Chondrocyte (in vitro differentiated cells): ENCODE measurements around the gene GSE1. TPM values are rescaled to one million over a fixed set of nuclear protein-coding genes. Genes with fewer than 3 reads are reported as not detected.

Source experiments
- DNase-seq: peaks from one replicate; pipeline ENCODE4 v3.0.0; 2021; ENCODE audit warnings: mixed read lengths, low spot score
- H3K27ac Mint-ChIP-seq: one replicate; pipeline ENCODE4 v1.8.0; 2021; ENCODE audit warnings: mild to moderate bottlenecking, moderate library complexity, mixed read lengths; ENCODE audit not compliant: unreplicated experiment
- H3K27me3 Mint-ChIP-seq: 2 replicates; pipeline ENCODE4 v1.8.0; 2021; ENCODE audit warnings: low read depth, mixed read lengths
- H3K36me3 Mint-ChIP-seq: 2 replicates; pipeline ENCODE4 v1.8.0; 2021; ENCODE audit warnings: low read depth, mixed read lengths
- H3K4me1 Mint-ChIP-seq: 2 replicates; pipeline ENCODE4 v1.8.0; 2021; ENCODE audit warnings: low read depth, mild to moderate bottlenecking, mixed read lengths
- H3K4me3 Mint-ChIP-seq: one replicate; pipeline ENCODE4 v1.8.0; 2021; ENCODE audit warnings: mild to moderate bottlenecking, moderate library complexity, mixed read lengths; ENCODE audit not compliant: unreplicated experiment
- H3K9me3 Mint-ChIP-seq: 2 replicates; pipeline ENCODE4 v1.8.0; 2021; ENCODE audit warnings: low read depth, mixed read lengths
- total RNA-seq: library from RNA; stranded (reverse); gene quantifications from 3 replicates; pipeline ENCODE4 v1.2.1, GENCODE V29; 2021
- TF ChIP-seq, protein P1 (sequence below): fragments of 200-600 bp; sonication (generic); IDR thresholded peaks from 2 replicates; pipeline ENCODE4 v1.5.0; 2021; ENCODE audit warnings: antibody characterized with exemption, mild to moderate bottlenecking, moderate library complexity

GSE1 gene
- total RNA-seq, 1 donor from 2014 or later, result 22.6 TPM

DNA sequence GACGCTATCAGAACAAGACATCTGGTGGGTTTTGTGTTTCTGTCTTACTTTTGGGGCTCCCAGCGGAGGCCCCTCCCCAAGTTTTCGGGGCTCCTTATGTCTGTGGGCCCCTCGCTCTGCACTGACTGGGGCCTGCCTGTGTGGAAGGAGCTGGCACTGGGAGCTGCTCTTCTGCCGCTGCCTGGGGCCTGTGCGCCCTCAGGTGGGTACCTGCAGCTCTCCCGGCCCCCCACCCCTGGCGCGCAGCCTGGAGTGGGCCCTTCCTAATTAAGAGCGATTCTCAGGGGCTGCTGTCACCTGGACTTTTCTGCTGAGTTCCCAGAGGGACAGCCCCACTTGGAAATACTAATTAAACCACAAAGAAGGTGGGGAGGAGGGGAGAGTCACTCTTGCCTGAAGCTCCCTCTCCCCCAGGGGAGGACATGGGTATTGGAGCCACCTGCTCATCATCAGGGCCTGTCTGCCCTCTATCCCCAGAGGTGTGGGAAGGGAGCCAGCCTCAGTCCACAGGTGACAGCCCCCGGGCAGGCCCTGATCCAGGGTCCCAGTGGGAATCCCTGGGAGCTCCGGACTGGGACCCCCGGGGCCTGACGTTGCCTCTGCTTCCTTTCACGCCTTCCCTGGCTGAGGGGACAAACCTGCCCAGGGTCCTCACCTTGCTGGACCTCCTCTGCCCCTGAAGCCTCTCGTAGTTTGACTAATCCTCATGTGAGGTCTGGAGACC lies 36.5 kb downstream of the GSE1 start:
- Mint-ChIP-seq H3K27ac (no peak overlapping the region), H3K4me3 (no peak overlapping the region)

DNA sequence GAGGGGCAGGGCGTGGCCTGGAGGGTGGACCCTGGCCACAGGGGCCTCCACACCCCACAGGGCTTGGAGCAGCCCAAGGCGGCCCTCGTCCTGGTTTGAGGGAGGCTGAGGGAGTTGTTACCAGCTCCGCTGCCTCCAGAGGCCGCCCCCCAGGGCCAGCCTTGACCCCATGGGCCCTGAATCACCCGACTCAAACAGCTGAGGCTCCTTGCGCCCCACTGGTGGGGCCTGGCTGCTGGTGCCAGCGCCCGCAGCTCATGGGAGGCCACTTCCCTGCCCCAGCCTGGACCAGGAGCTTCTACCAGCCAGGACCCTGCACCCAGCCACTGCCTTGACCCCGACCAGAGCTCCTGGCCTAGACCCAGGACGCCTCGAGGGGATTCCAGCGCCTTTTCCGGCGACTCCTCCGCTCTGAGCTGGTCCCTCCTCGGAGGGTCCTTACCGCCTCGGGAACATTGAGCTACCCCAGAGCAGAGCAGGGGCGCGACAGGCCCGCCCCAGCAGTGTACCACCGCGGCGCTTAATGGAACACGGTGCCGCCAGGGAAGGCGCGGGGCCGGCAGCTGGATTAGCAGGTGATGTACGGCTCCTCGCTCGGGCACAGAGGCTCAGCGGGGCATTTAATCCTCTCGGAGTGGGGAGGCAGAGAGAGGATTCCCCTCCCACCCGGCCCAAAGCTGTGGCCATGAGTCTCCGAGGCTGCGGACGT lies 37.2 kb downstream of the GSE1 start:
- TF ChIP-seq, protein P1, sequence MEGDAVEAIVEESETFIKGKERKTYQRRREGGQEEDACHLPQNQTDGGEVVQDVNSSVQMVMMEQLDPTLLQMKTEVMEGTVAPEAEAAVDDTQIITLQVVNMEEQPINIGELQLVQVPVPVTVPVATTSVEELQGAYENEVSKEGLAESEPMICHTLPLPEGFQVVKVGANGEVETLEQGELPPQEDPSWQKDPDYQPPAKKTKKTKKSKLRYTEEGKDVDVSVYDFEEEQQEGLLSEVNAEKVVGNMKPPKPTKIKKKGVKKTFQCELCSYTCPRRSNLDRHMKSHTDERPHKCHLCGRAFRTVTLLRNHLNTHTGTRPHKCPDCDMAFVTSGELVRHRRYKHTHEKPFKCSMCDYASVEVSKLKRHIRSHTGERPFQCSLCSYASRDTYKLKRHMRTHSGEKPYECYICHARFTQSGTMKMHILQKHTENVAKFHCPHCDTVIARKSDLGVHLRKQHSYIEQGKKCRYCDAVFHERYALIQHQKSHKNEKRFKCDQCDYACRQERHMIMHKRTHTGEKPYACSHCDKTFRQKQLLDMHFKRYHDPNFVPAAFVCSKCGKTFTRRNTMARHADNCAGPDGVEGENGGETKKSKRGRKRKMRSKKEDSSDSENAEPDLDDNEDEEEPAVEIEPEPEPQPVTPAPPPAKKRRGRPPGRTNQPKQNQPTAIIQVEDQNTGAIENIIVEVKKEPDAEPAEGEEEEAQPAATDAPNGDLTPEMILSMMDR, result no peak
- Mint-ChIP-seq H3K4me3 (no peak overlapping the region), H3K4me1 (peaks cover 11% of the 10 kb centered on the region), H3K27ac (no peak overlapping the region), H3K27me3 (no peaks in the 10 kb centered on the region), H3K9me3 (no peaks in the 10 kb centered on the region), H3K36me3 (no peaks in the 10 kb centered on the region)
- no peak for DNase-seq

More for the DNA sequence above, 36.5 kb downstream of the GSE1 start:
- Mint-ChIP-seq H3K36me3 (no peaks in the 10 kb centered on the region), H3K27me3 (no peaks in the 10 kb centered on the region), H3K9me3 (no peaks in the 10 kb centered on the region), H3K4me1 (peaks cover 11% of the 10 kb centered on the region)
- TF ChIP-seq, protein P1, result no peak
- DNase-seq, result no peak

DNA sequence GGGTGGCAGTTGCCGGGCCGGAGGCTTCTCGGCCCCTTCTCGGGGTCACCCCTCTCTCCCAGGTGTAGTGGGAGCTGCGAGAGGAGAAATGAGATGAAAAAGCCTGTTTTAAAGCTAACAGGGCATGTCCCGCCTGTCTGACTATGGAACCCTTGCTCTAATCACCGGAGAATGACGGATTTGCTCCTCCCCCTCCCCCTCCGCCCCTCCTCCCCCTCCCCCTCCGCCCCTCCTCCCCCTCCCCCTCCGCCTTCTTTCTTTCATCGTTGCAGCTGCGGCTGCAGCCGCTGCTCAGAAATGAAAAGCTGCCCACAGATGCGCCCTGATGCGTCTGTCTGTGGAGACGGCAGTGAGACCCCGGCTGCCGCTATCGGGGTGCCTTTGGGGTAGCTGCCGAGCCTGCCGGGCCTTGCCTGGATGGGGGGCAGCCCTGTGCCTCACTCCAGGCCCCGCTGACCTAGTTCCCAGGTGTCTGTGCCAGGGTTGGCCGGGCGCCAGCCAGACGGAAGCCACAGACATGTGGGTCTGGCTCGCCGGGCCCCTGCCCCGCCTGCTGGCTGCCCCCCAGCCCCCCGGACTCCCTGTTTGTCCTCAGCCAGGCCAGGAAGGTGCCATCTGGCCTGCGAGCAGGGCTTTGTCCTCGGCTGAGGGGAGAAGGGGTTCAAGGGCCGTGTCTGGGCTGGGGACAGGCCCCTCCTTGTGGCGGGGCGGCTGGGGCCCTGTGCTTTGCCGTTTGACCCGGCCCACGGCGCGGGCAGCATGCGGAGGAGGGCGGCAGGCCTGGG lies 37.9 kb downstream of the GSE1 start:
- no peak for DNase-seq
- Mint-ChIP-seq H3K36me3 (peaks cover 2% of the 10 kb centered on the region), H3K27me3 (no peaks in the 10 kb centered on the region), H3K9me3 (no peaks in the 10 kb centered on the region), H3K27ac (no peak overlapping the region), H3K4me3 (no peak overlapping the region), H3K4me1 (peaks cover 11% of the 10 kb centered on the region)
- TF ChIP-seq, protein P1, result no peak

DNA sequence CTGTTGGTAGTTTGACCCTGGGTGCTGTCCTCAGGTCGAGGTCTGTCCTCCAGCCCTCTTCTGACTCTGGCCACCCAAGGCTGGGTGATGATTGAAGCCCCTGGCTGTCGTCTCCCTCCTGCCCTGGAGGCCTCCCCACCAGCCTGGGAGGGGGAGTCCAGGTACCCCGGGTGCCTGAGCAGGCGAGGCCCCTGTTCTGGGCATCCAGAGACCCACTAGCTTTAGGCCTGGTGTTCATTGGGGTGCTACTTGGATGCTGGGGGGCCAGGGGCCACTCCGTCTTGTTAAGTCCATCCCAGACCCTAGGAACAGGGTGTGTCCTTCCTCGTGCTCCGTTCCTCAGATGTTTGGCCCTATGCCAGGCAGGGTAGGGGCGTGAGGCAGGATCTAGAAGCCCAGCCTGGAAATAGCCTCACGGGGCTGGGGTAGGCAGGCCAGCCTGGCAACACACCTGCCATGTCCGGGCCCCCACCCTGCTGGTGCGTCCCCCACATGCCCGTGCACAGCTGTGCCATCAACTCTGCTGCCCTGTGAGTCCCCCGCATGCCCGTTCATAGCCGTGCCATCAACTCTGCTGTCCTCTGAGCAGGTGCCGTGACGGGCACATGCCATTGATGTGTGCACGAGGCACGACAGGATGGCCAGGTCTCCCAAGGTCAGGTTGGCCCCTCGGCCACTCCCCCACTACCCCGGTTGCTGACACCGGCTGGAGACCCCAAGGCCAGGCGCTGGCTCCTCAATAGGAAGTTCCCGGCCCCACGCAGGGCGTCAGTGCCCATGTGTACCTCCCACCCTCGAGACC lies 38.7 kb downstream of the GSE1 start:
- Mint-ChIP-seq H3K27ac (no peak overlapping the region), H3K36me3 (peaks cover 4% of the 10 kb centered on the region), H3K27me3 (no peaks in the 10 kb centered on the region), H3K4me1 (peaks cover 11% of the 10 kb centered on the region), H3K4me3 (no peak overlapping the region), H3K9me3 (no peaks in the 10 kb centered on the region)
- DNase-seq, result no peak
- TF ChIP-seq, protein P1, result no peak
